GM12878 (cell line): ENCODE measurements around the gene COL4A1. TPM values are rescaled to one million over a fixed set of nuclear protein-coding genes. Genes with fewer than 3 reads are reported as not detected.

Source experiments
- ATAC-seq: fragments of 200-7000 bp; cut with Tn5 transposase; 3 replicates; pipeline ENCODE4 v1.9.1; 2020; ENCODE audit warnings: mild to moderate bottlenecking, moderate library complexity
- BruUV-seq: library from RNA; stranded (reverse); fragments of 400-500 nt; replicated peaks from 2 replicates; lab custom pipeline; 2021; lab: Mats Ljungman, UMichigan
- CTCF ChIA-PET: fragments of 300-600 bp; sonication (Branson Sonifier 250); formaldehyde crosslinking; extraction: SDS; loops from one replicate; lab custom pipeline; 2021; ENCODE audit warnings: inconsistent platforms; lab: Yijun Ruan, JAX
- POLR2A ChIA-PET: fragments of 350-600 bp; formaldehyde crosslinking; extraction: SDS; loops from one replicate; lab custom pipeline; 2021; ENCODE audit warnings: inconsistent platforms; lab: Charles Lee
- RAD21 ChIA-PET: fragments of 300-600 bp; sonication (Branson Sonifier 250); formaldehyde crosslinking; loops from one replicate; lab custom pipeline; 2023; ENCODE audit warnings: antibody characterized with exemption; ENCODE audit not compliant: unreplicated experiment; lab: Charles Lee
- SMC1A ChIA-PET: fragments of 300-600 bp; sonication (Branson Sonifier 250); formaldehyde crosslinking; loops from one replicate; lab custom pipeline; 2023; ENCODE audit not compliant: unreplicated experiment, uncharacterized antibody; lab: Charles Lee
- DNase-seq: peaks from one replicate; pipeline ENCODE4 v3.0.0-alpha.2; 2011; ENCODE audit warnings: low read depth, low spot score
- FAIRE-seq: peaks from 3 replicates; lab custom pipeline; 2011; peaks lifted over from hg19 to GRCh38; lab: Jason Lieb, UNC
- H2AFZ ChIP-seq: 2 replicates; pipeline ENCODE4 v1.6.0; 2011; ENCODE audit warnings: low read depth, low read length, control low read depth; ENCODE audit not compliant: control insufficient read depth
- H3K27ac ChIP-seq: 2 replicates; pipeline ENCODE4 v1.5.1; 2011; ENCODE audit warnings: control low read depth; ENCODE audit not compliant: control insufficient read depth, insufficient read depth
- H3K27me3 ChIP-seq, 2 experiments: replicated peaks in 1 of 2; 2 replicates each; pipeline versions ENCODE4 v1.6.0 to v1.6.1; 2011; ENCODE audit warnings: low read length in 1 of 2; ENCODE audit not compliant: control insufficient read depth in 2 of 2, insufficient read depth in 2 of 2
- H3K36me3 ChIP-seq, 2 experiments: 2 replicates each; pipeline ENCODE4 v1.5.1; 2011; ENCODE audit warnings: low read length in 1 of 2; ENCODE audit not compliant: control insufficient read depth in 2 of 2, insufficient read depth in 2 of 2
- H3K4me1 ChIP-seq: 2 replicates; pipeline ENCODE4 v1.6.1; 2011; ENCODE audit warnings: mild to moderate bottlenecking, low read length, moderate library complexity, mixed read lengths; ENCODE audit not compliant: control insufficient read depth, insufficient read depth
- H3K4me2 ChIP-seq: 2 replicates; pipeline ENCODE4 v1.6.0; 2011; ENCODE audit warnings: control low read depth; ENCODE audit not compliant: control insufficient read depth, insufficient read depth
- H3K4me3 ChIP-seq: fragments of 200-600 bp; sonication (generic); 2 replicates; pipeline ENCODE4 v1.5.1; 2016
- H3K79me2 ChIP-seq: 2 replicates; pipeline ENCODE4 v1.6.0; 2011; ENCODE audit warnings: low read length; ENCODE audit not compliant: control insufficient read depth, insufficient read depth
- H3K9ac ChIP-seq: 2 replicates; pipeline ENCODE4 v1.8.0; 2011; ENCODE audit warnings: low read length, control low read depth, mixed read lengths; ENCODE audit not compliant: control insufficient read depth, insufficient read depth
- H3K9me3 ChIP-seq: replicated peaks from 3 replicates; pipeline ENCODE4 v1.5.1; 2011; ENCODE audit warnings: mild to moderate bottlenecking, low read length; ENCODE audit not compliant: control insufficient read depth, insufficient read depth
- H4K20me1 ChIP-seq: 2 replicates; pipeline ENCODE4 v1.6.0; 2011; ENCODE audit not compliant: control insufficient read depth, insufficient read depth
- BMI1 ChIP-seq: fragments of 450-650 bp; IDR thresholded peaks from 2 replicates; pipeline ENCODE4 v1.6.1; 2016; ENCODE audit warnings: mild to moderate bottlenecking, moderate library complexity, borderline replicate concordance
- STAT1 ChIP-seq: fragments of 450-650 bp; conservative IDR thresholded peaks from 2 replicates; pipeline ENCODE4 v1.6.1; 2014; ENCODE audit warnings: antibody characterized with exemption, mild to moderate bottlenecking
- WGBS: methylation state at CpG from one replicate; pipeline ENCODE4 v1.1.6; 2016; ENCODE audit warnings: low lambda C conversion rate; ENCODE audit not compliant: insufficient replicate concordance, insufficient coverage; ENCODE audit errors: missing lambda C conversion rate; 5-methylcytosine and 5-hydroxymethylcytosine counted together
- in situ Hi-C: fragments of 300-500 bp; cut with MboI; formaldehyde crosslinking; loops from 9 replicates; pipeline ENCODE4 v1.14.3; 2018; ENCODE audit warnings: mixed read lengths
- intact Hi-C: fragments of 100-400 bp; cut with micrococcal nuclease; formaldehyde crosslinking; loops from one replicate; pipeline ENCODE4 v1.14.2; 2022; ENCODE audit not compliant: unreplicated experiment
- polyA plus RNA-seq, 11 experiments: library from polyadenylated mRNA; depleted of rRNA in 4 of 11; unstranded in 6 of 11; stranded (reverse) in 5 of 11; fragments of >200 nt; fragmentation: Nextera tagmentation in 4 of 11; fragmentation: Illumina TruSeq in 1 of 11; extraction: Ambion mirVana in 4 of 11; extraction: Trizol in 1 of 11; gene quantifications; 1 replicate in 1 of 11; 2 replicates in 10 of 11; pipeline versions ENCODE4 v1.2.1 to v1.2.3, GENCODE V29; 2011 to 2016; ENCODE audit warnings: inconsistent platforms in 2 of 11, missing spikeins in 2 of 11, low read depth in 1 of 11
- total RNA-seq, 4 experiments: library from RNA; depleted of rRNA in 3 of 4; stranded (reverse); fragments of >200 nt in 3 of 4; fragmentation: Illumina TruSeq in 1 of 4; extraction: Trizol in 1 of 4; gene quantifications; 2 replicates each; pipeline versions ENCODE4 v1.2.1 to v1.2.3, GENCODE V29; 2013 to 2021
- TF ChIP-seq, protein P1 (sequence below): IDR thresholded peaks from 2 replicates; pipeline ENCODE4 v1.6.1; 2011; ENCODE audit warnings: mild to moderate bottlenecking, low read depth, low read length, moderate library complexity; ENCODE audit not compliant: insufficient replicate concordance

COL4A1 gene
- total and polyA plus RNA-seq, 10 of the 15 experiments (the other 5 are each of a cell fraction or from before 2014, with no cell fraction given): 0.07 to 0.31 (median 0.13) TPM; not detected in 6

DNA sequence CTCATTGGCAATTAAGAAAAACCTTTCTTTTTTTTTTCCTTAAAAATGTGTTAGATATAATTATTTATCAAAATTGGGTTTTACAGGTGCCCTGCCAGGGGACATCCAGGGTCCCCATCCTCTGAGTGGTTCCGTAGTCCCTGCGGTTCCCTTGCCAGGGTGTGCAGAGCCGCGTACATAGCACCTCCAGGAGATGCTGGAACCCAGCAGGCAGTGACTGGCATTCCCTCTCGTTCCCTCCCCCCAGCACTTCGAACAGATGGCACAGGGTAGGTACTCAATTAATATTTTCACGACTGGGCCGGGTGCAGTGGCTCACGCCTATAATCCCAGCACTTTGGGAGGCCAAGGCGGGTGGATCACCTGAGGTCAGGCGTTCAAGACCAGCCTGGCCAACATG is 82.0 kb downstream of the COL4A1 start:
- Histone ChIP-seq H3K27ac (no peak overlapping the region), H4K20me1 (no peaks in the 10 kb centered on the region), H3K9ac (no peak overlapping the region), H3K27me3 (no peaks in the 10 kb centered on the region; a peak in 1 of 4 replicates), H3K4me3 (no peak overlapping the region), H3K4me2 (no peak overlapping the region), H2AFZ (no peak overlapping the region), H3K9me3 (no peaks in the 10 kb centered on the region), H3K36me3 (no peaks in the 10 kb centered on the region), H3K4me1 (no peaks in the 10 kb centered on the region), H3K79me2 (no peaks in the 10 kb centered on the region)
- no TSS peak for BruUV-seq
- intact Hi-C loops: no loop called here
- RAD21 ChIA-PET: interaction anchor here (3.3 kb wide), 1 partner anchor 219 kb away, joined by 15 read pairs; no protein-coding TSS in a partner anchor
- 42% methylated on average over 11 of the region's 11 CpGs for WGBS
- CTCF ChIA-PET: interaction anchor here (0.7 to 7.9 kb wide), 5 partner anchors 55 to 219 kb away, joined by 3 to 138 read pairs (median 20); no protein-coding TSS in a partner anchor
- DNase-seq: no peak
- no peak for FAIRE-seq
- in situ Hi-C loops: loop anchor here (10.0 kb wide), 1 partner anchor 590 kb away; no protein-coding TSS in a partner anchor
- POLR2A ChIA-PET: no interaction called here
- SMC1A ChIA-PET: interaction anchor here (0.6 to 6.5 kb wide), 6 partner anchors 119 to 219 kb away, joined by 3 to 91 read pairs (median 10); no protein-coding TSS in a partner anchor
- TF ChIP-seq BMI1: no peak
- ATAC-seq: no peak

DNA sequence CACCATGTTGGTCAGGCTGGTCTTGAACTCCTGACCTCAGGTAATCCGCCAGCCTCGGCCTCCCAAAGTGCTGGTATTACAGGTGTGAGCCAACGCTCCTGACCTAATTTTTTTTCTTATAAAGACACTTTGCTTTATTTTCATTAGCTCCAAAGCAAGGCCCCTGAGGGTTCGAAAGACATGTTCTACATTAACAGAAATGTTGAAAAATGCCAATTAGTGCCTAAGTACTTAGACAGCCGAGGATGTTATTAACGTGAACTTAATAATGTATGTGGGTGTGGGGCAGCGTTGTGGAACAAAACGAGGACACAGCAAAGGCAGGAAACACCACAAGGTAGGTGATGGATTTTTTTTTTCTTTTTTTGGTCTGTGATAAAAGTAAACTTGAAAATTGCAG is 82.4 kb downstream of the COL4A1 start:
- Histone ChIP-seq H3K4me2 (no peak overlapping the region), H3K27me3 (no peaks in the 10 kb centered on the region; a peak in 1 of 4 replicates), H3K27ac (no peak overlapping the region), H4K20me1 (no peaks in the 10 kb centered on the region), H3K9me3 (no peaks in the 10 kb centered on the region), H2AFZ (no peak overlapping the region), H3K4me1 (no peaks in the 10 kb centered on the region), H3K4me3 (no peak overlapping the region), H3K36me3 (no peaks in the 10 kb centered on the region), H3K9ac (no peak overlapping the region), H3K79me2 (no peaks in the 10 kb centered on the region)
- in situ Hi-C loops (loop anchor here (5.0 to 10.0 kb wide), 3 partner anchors 188 to 590 kb away; no protein-coding TSS in a partner anchor), intact Hi-C loops (loop anchor here (5.0 kb wide), 3 partner anchors 368 to 1262 kb away; no protein-coding TSS in a partner anchor)
- no peak for DNase-seq
- ChIA-PET RAD21 (interaction anchor here (0.9 to 5.9 kb wide), 6 partner anchors 114 to 231 kb away, joined by 3 to 66 read pairs (median 6); no protein-coding TSS in a partner anchor), SMC1A (interaction anchor here (0.6 to 6.5 kb wide), 8 partner anchors 8 to 303 kb away, joined by 3 to 91 read pairs (median 5); no protein-coding TSS in a partner anchor), CTCF (interaction anchor here (0.7 to 7.9 kb wide), 5 partner anchors 55 to 231 kb away, joined by 3 to 138 read pairs (median 9); no protein-coding TSS in a partner anchor), POLR2A (interaction anchor here (1.9 kb wide), 1 partner anchor 220 kb away, joined by 6 read pairs; no protein-coding TSS in a partner anchor)
- no TSS peak for BruUV-seq
- 21% methylated on average over 8 of the region's 8 CpGs for WGBS
- FAIRE-seq: no peak
- no peak for TF ChIP-seq STAT1
- TF ChIP-seq, protein P1, sequence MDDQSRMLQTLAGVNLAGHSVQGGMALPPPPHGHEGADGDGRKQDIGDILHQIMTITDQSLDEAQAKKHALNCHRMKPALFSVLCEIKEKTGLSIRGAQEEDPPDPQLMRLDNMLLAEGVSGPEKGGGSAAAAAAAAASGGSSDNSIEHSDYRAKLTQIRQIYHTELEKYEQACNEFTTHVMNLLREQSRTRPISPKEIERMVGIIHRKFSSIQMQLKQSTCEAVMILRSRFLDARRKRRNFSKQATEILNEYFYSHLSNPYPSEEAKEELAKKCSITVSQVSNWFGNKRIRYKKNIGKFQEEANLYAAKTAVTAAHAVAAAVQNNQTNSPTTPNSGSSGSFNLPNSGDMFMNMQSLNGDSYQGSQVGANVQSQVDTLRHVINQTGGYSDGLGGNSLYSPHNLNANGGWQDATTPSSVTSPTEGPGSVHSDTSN: no peak
- no peak for ATAC-seq
